Measurements from ENCODE around the gene CCDC61.

DNA sequence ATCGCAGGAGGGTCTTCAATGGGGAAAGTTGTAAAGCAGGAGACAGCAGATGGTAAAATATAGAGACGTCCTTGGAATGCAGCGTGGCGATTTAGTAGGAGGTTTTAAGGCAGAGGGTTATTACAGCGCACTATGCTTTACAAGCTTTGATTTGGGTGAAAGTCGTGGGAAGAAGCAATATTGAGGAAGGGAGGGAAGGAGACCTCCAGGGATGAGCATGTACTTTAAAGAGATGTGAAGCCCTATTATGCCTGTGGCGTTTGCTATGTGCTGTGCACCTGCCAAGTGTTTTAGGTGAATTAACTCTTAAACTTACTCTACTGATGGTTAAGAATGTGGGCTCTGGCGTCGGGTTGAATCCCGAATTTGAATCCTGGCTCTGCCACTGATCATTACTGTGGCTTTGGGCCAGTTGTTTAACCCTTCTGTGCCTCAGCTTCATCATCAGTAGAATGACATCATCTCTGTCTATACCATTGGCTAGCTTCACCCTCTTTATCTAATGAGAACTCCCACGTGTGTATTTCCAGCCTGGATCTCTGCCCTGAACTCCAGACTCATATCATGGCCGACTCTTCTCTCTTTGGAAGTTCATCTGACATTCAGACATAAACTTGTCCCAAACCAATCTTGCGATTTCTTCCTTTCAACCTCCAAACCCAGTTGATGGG lies 583 bp downstream of the CCDC61 start:
- TF ChIP-seq EZH2 (IDR thresholded peaks at IDR 0.05): no peak
- TF ChIP-seq POLR2AphosphoS5 (IDR thresholded peaks at IDR 0.05; ENCODE audit: borderline replicate concordance, low read depth, low read length): no peak
- no peak for TF ChIP-seq FOXP2 (optimal IDR thresholded peaks at IDR 0.05; ENCODE audit: control extremely low read depth, extremely low read length, insufficient read depth)
